ENCODE results near the gene C2orf15. TPM values are rescaled to one million over a fixed set of nuclear protein-coding genes. Genes with fewer than 3 reads are reported as not detected.
A peak's percentile ranks its signal among the peaks of the same experiment; 100 is the strongest.

The C2orf15 gene
- total and polyA plus RNA-seq, 9 of the 15 experiments (the other 6 are each of a cell fraction or from before 2014, with no cell fraction given) = 0.04 to 0.27 (median 0.15) TPM; not detected in 1

DNA sequence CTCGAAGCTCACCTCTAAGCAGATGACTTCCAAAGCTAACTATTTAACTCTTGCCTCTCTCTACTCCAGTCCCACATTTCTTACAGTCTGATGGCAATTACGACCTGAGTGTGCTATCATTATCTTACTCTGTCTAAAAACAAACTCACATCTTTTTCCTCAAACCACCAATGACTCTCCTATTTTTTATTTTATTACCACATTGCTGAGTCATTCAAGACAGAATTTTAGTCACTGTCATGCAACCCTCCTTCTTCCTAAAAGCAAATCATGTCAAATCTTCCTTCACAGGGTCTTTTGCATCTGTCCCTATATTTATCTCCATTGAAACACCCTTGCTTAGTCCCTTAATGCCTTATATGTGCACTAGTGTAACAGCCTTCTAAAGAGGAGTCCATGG lies 34.6 kb upstream of the C2orf15 start:
- ATAC-seq (no peak), FAIRE-seq (no peak)

More for the DNA sequence above, 34.6 kb upstream of the C2orf15 start:
- DNase-seq (ENCODE audit: extremely low read depth in 1 of 4, low spot score in 3 of 4) = peak in 1 of 4 experiments; percentile 4
- no peaks in the 10 kb centered on the region for H3K36me3 ChIP-seq (ENCODE audit: control insufficient read depth, insufficient read depth, low read length)
- ChIA-PET CTCF (ENCODE audit: low intra/inter-chr PET ratio) (no interaction called here), POLR2A (no interaction called here)
- H3K27ac ChIP-seq (ENCODE audit: extremely low read depth, low read depth, low read length) = no peak overlapping the region; the same call in 2 of the 3 replicates
- 0 out of 2 replicates have a peak, but pooled peaks cover 2% of the 10 kb centered on the region for H3K9me3 ChIP-seq (replicated peaks; ENCODE audit: control insufficient read depth, insufficient read depth, low read depth, low read length)
- TF ChIP-seq, protein P1, sequence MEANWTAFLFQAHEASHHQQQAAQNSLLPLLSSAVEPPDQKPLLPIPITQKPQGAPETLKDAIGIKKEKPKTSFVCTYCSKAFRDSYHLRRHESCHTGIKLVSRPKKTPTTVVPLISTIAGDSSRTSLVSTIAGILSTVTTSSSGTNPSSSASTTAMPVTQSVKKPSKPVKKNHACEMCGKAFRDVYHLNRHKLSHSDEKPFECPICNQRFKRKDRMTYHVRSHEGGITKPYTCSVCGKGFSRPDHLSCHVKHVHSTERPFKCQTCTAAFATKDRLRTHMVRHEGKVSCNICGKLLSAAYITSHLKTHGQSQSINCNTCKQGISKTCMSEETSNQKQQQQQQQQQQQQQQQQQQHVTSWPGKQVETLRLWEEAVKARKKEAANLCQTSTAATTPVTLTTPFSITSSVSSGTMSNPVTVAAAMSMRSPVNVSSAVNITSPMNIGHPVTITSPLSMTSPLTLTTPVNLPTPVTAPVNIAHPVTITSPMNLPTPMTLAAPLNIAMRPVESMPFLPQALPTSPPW (CRISPR knock-in tag; IDR thresholded peaks at IDR 0.05) = no peak
- TF ChIP-seq MAFG (tag; conservative IDR thresholded peaks at IDR 0.05) (peak; percentile 96), C11orf30 (IDR thresholded peaks at IDR 0.05; ENCODE audit: low read depth) (peak; percentile 74), BDP1 (IDR thresholded peaks at IDR 0.05; ENCODE audit: insufficient read depth, insufficient read length) (no peak), NFE2L1 (tag; IDR thresholded peaks at IDR 0.05; ENCODE audit: borderline replicate concordance, low read depth) (peak; percentile 87), CBFA2T3 (IDR thresholded peaks at IDR 0.05) (peak; percentile 4; the same call in 1 of the 2 replicates), MAFK (IDR thresholded peaks at IDR 0.05; ENCODE audit: low read length) (peak; percentile 26; the same call in 1 of the 2 replicates), DPF2 (IDR thresholded peaks at IDR 0.05) (0 out of 2 replicates have a peak, but pooled peaks have one; percentile 19), ZNF316 (IDR thresholded peaks at IDR 0.05) (peak; percentile 96), NFE2 (IDR thresholded peaks at IDR 0.05; ENCODE audit: low read depth) (peak; percentile 82), ZNF124 (CRISPR knock-in tag; IDR thresholded peaks at IDR 0.05) (no peak), MAFF (IDR thresholded peaks at IDR 0.05; ENCODE audit: low read length) (peak; percentile 59; the same call in 1 of the 2 replicates)
- TF ChIP-seq, protein P2, sequence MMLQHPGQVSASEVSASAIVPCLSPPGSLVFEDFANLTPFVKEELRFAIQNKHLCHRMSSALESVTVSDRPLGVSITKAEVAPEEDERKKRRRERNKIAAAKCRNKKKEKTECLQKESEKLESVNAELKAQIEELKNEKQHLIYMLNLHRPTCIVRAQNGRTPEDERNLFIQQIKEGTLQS (IDR thresholded peaks at IDR 0.05) = peak; percentile 12; the same call in 1 of the 2 replicates
- TF ChIP-seq, protein P2 (CRISPR knock-in tag; conservative IDR thresholded peaks at IDR 0.05) = no peak
- no peaks in the 10 kb centered on the region for H3K9me1 ChIP-seq (ENCODE audit: control insufficient read depth, insufficient read depth, low read length)
- no peaks in the 10 kb centered on the region for H3K27me3 ChIP-seq (ENCODE audit: control insufficient read depth in 2 of 2, insufficient read depth in 2 of 2, low read length in 2 of 2)
- 3% methylated on average over 2 of the region's 2 CpGs for WGBS (ENCODE audit: insufficient coverage, low coverage, missing lambda C conversion rate)
- no peak overlapping the region for H3K4me3 ChIP-seq
- in situ Hi-C loops (cut with MboI) = no loop called here
- no peak overlapping the region for H3K9ac ChIP-seq (ENCODE audit: insufficient read depth in 1 of 2, low read depth in 2 of 2, low read length in 2 of 2)
- H3K4me1 ChIP-seq (replicated peaks in 1 of 2; ENCODE audit: control insufficient read depth in 2 of 2, insufficient read depth in 2 of 2, low read length in 2 of 2) = peaks cover 0 to 6% of the 10 kb centered on the region in 2 experiments; a peak in 2 of 5 replicates
- H3K79me2 ChIP-seq (ENCODE audit: control insufficient read depth, insufficient read depth, low read length) = no peaks in the 10 kb centered on the region
- intact Hi-C loops (cut with micrococcal nuclease) = no loop called here
- H4K20me1 ChIP-seq (replicated peaks; ENCODE audit: control insufficient read depth, insufficient read depth, low read length) = no peaks in the 10 kb centered on the region
- H3K4me2 ChIP-seq (ENCODE audit: insufficient read depth, low read length) = no peak overlapping the region
- peak overlapping the region; percentile 11; the same call in 1 of the 2 replicates for H2AFZ ChIP-seq (ENCODE audit: low read depth, low read length)
- no TSS peak for BruUV-seq (replicated peaks)
